Prostate gland (tissue), 2 donors: ENCODE data around the gene FBXW8. TPM values are rescaled to one million over a fixed set of nuclear protein-coding genes. Genes with fewer than 3 reads are reported as not detected.

Source experiments
- DNase-seq: peaks from one replicate; pipeline ENCODE4 v3.0.0-alpha.2; 2019; ENCODE audit warnings: low spot score
- H3K27ac ChIP-seq, 2 donors: fragments of 200-600 bp; sonication (generic); 2 replicates each; pipeline ENCODE4 v1.5.1; 2017 to 2019
- H3K27me3 ChIP-seq: fragments of 200-600 bp; sonication (generic); replicated peaks from 2 replicates; pipeline ENCODE4 v1.5.1; 2019; ENCODE audit not compliant: insufficient read depth
- H3K36me3 ChIP-seq, 2 donors: fragments of 200-600 bp; sonication (generic); 1 replicate in 1 of 2; 2 replicates in 1 of 2; pipeline versions ENCODE4 v1.5.1 to v1.8.1; 2017 to 2019
- H3K4me1 ChIP-seq: fragments of 200-600 bp; sonication (generic); replicated peaks from 2 replicates; pipeline ENCODE4 v1.5.1; 2019
- H3K4me3 ChIP-seq, 2 donors: fragments of 200-600 bp; sonication (generic); 2 replicates each; pipeline ENCODE4 v1.5.1; 2017 to 2019
- H3K9me3 ChIP-seq: fragments of 200-600 bp; sonication (generic); 2 replicates; pipeline ENCODE4 v1.5.1; 2017
- POLR2A ChIP-seq: fragments of 450-650 bp; IDR thresholded peaks from one replicate; pipeline ENCODE4 v1.6.1; 2016; ENCODE audit warnings: antibody characterized with exemption, mild to moderate bottlenecking
- POLR2AphosphoS5 ChIP-seq: sonication (generic); formaldehyde crosslinking; IDR thresholded peaks from one replicate; pipeline ENCODE4 v1.6.1; 2017; ENCODE audit warnings: antibody characterized with exemption
- WGBS: methylation state at CpG from one replicate; pipeline ENCODE4 v1.1.5; 2018; 5-methylcytosine and 5-hydroxymethylcytosine counted together
- intact Hi-C: fragments of 100-400 bp; cut with DNase I; formaldehyde crosslinking; loops from one replicate; pipeline ENCODE4 v1.14.2; 2022
- total RNA-seq, 2 donors: library from RNA; depleted of rRNA; stranded (reverse); fragments of >200 nt; gene quantifications; one replicate each; pipeline ENCODE4 v1.1.0, GENCODE V29; 2016
- TF ChIP-seq, protein P1 (sequence below), 4 experiments: fragments of 200-600 bp in 2 of 4; fragments of 450-650 bp in 2 of 4; sonication (generic) in 2 of 4; IDR thresholded peaks; 1 replicate in 3 of 4; 2 replicates in 1 of 4; pipeline ENCODE4 v1.5.1; 2016 to 2019; ENCODE audit warnings: antibody characterized with exemption in 4 of 4, mild to moderate bottlenecking in 2 of 4, moderate library complexity in 2 of 4

Gene FBXW8
- total RNA-seq, 2 donors from 2014 or later: 20.8 to 26.7 TPM

DNA sequence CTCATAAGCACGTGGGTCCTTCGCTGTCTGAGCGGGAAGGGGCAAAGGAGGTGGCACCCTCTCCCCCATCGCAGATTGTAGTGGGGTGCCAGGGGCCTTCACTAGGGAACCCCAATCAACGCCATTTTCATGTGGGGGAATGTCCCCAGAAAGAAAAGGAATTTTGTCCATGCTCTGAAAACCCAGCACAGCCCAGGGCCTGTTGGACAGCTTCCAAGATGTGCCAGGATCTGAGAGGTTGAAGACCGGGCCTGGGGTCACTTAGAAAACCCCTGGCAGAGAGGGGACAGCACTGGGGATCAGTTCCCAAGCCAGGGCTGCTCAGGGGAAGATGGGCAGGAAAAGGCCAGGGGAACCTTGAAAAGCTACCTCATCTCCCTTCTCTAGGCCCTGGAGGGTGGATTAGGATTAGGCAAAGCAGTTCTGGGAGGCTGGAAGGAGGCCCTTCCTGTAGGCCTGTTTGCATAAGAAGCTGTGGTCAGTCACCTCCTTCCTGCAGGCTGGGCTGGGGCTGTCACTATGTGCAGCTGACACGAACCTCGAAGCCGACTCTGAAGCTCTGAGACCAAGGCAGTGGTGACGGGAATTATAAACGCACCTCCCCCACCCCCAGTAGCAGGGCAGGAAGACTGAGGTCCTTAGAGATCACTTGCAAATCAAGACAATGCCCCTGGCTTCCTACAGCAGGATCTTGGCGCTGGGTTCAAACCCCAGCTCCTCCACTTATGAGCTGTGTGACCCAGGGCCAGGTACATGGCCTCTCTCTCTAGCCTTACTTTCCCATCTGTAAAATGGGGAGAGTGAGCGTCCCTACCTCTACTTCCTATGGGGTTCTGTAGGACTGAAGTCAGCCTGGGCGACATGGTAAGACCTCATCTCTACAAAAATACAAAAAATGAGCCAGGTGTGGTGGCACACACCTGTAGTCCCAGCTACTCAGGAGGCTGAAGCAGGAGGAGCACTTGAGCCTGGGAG lies 159.5 kb downstream of the FBXW8 start:
- Histone ChIP-seq H3K4me1 (no peaks in the 10 kb centered on the region), H3K27ac (no peak overlapping the region), H3K27me3 (no peaks in the 10 kb centered on the region), H3K9me3 (no peaks in the 10 kb centered on the region), H3K4me3 (no peak overlapping the region), H3K36me3 (no peaks in the 10 kb centered on the region)
- TF ChIP-seq, protein P1, sequence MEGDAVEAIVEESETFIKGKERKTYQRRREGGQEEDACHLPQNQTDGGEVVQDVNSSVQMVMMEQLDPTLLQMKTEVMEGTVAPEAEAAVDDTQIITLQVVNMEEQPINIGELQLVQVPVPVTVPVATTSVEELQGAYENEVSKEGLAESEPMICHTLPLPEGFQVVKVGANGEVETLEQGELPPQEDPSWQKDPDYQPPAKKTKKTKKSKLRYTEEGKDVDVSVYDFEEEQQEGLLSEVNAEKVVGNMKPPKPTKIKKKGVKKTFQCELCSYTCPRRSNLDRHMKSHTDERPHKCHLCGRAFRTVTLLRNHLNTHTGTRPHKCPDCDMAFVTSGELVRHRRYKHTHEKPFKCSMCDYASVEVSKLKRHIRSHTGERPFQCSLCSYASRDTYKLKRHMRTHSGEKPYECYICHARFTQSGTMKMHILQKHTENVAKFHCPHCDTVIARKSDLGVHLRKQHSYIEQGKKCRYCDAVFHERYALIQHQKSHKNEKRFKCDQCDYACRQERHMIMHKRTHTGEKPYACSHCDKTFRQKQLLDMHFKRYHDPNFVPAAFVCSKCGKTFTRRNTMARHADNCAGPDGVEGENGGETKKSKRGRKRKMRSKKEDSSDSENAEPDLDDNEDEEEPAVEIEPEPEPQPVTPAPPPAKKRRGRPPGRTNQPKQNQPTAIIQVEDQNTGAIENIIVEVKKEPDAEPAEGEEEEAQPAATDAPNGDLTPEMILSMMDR (IDR thresholded peaks at IDR 0.05): no peak
- TF ChIP-seq POLR2AphosphoS5 (no peak), POLR2A (no peak)
- 86% methylated on average over 14 of the region's 14 CpGs for WGBS
- DNase-seq: no peak
- intact Hi-C loops: no loop called here

DNA sequence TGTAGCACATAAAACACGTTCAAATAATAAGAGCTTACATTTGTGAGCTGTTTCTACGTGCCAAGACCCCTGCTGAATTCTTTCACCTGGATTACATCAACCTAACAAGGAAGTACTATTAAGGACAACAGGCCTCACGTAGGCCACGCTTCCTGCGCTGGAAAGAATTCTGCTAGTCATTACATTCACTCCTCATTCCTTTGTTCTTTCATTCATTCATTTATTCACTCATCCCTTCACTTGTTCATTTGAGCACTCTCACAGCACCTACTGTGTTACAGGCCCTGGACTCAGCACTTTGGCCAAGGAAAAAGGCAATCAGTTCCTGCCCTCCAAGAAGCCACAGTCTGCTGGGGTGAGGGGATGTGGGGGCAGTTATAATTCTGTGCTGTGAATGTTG lies 160.3 kb downstream of the FBXW8 start:
- DNase-seq: no peak
- Histone ChIP-seq H3K27ac (no peak overlapping the region), H3K27me3 (no peaks in the 10 kb centered on the region), H3K36me3 (no peaks in the 10 kb centered on the region), H3K4me1 (no peaks in the 10 kb centered on the region), H3K9me3 (no peaks in the 10 kb centered on the region), H3K4me3 (no peak overlapping the region)
- 68% methylated on average over 5 of the region's 5 CpGs for WGBS
- intact Hi-C loops: no loop called here
- TF ChIP-seq POLR2A: no peak

DNA sequence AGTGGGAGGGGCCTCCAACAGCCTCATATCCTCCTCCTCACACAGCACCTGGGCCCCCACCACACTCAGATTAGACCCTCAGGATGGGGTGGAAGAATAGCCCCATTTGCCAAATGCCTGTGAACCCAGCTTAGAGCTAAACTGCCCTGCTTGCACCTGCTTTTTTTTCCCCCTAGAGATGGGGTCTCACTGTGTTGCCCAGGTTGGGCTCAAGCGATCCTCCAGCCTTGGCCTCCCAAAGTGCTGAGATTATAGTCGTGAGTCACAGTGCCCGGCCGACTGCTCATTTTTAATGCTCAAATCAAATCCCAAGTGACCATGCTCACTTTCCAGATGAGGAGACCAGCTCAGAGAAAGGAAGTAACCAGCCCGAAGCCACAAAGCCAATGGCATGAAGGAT lies 161.4 kb downstream of the FBXW8 start:
- DNase-seq: no peak
- intact Hi-C loops: no loop called here
- 97% methylated on average over 5 of the region's 5 CpGs for WGBS

DNA sequence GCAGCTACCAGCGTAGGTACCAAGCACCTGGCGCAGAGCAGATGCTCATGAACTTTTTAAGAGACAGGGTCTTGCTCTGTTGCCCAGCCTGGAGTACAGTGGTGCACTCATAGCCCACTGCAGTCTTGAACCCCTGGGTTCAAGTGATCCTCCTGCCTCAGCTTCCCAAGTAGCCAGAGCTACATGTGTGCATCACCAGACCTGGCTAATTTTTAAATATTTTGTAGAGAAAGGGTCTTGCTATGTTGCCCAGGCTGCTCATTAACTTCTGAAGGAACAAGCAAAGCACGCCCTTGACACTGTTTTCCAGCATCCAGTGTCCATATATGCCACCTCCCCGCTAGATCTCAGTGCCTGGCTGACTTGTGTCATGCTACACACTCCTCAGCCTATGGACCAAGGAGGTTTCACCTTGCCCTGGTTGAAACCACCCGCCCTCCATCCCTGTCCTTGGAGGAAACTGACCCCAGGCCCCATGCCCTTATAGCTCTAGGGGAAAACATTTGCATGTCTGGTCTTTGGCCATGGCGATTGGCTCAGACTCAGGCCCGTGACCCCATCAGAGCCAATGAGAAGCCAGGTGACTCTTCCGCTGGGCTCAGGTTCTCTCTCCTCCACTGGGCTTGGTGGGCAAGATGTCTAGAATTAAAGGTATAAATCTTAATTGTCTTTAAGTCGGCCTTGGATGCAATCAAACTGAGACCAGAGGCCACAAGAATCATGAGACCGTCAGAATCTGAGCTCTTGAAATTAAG lies 162.2 kb downstream of the FBXW8 start:
- Histone ChIP-seq H3K4me1 (no peaks in the 10 kb centered on the region), H3K4me3 (no peak overlapping the region), H3K36me3 (no peaks in the 10 kb centered on the region), H3K9me3 (no peaks in the 10 kb centered on the region), H3K27ac (no peak overlapping the region), H3K27me3 (no peaks in the 10 kb centered on the region)
- 84% methylated on average over 10 of the region's 10 CpGs for whole genome bisulfite sequencing
- TF ChIP-seq POLR2A (no peak), POLR2AphosphoS5 (no peak)
- TF ChIP-seq, protein P1 (IDR thresholded peaks at IDR 0.05): no peak
- intact Hi-C loops: no loop called here
- no peak for DNase-seq

More for the DNA sequence above, 161.4 kb downstream of the FBXW8 start:
- no peaks in the 10 kb centered on the region for H3K4me1 ChIP-seq
- no peaks in the 10 kb centered on the region for H3K27me3 ChIP-seq
- H3K27ac ChIP-seq: no peak overlapping the region
- TF ChIP-seq POLR2AphosphoS5: no peak
- TF ChIP-seq, protein P1 (IDR thresholded peaks at IDR 0.05): no peak
- TF ChIP-seq POLR2A: no peak
- no peak overlapping the region for H3K4me3 ChIP-seq
- no peaks in the 10 kb centered on the region for H3K9me3 ChIP-seq
- H3K36me3 ChIP-seq: no peaks in the 10 kb centered on the region

DNA sequence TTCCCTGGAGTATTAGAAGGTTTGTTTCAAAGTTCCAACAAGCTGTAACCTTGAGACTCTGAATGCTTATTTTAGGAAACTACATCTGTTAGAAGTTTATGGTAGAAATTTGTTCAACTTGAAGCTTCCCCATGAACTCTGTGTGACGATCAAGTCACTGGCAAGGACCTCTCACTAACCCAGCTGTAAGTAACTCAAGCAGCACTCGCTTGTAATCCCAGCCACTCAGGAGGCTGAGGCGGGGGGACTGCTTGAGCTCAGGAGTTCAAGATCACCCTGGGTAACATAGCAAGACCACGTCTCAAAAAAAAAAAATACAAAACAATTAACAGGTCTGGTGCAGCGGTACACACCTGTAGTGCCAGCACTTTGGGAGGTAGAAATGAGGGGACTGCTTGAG lies 162.9 kb downstream of the FBXW8 start:
- WGBS: 62% methylated on average over 5 of the region's 5 CpGs
- Histone ChIP-seq H3K9me3 (no peaks in the 10 kb centered on the region), H3K27me3 (no peaks in the 10 kb centered on the region), H3K36me3 (no peaks in the 10 kb centered on the region), H3K4me3 (no peak overlapping the region), H3K4me1 (no peaks in the 10 kb centered on the region), H3K27ac (no peak overlapping the region)
- intact Hi-C loops: no loop called here
- no peak for DNase-seq
- TF ChIP-seq POLR2AphosphoS5 (no peak), POLR2A (no peak)
- TF ChIP-seq, protein P1 (IDR thresholded peaks at IDR 0.05): no peak
